Breast epithelium (tissue), 3 donors: Measurements from ENCODE around the gene NUP88.

Experiments
- CTCF ChIP-seq, 3 donors: fragments of 450-650 bp; IDR thresholded peaks; one replicate each; pipeline ENCODE4 v1.5.1; 2016 to 2017; ENCODE audit warnings: antibody characterized with exemption in 3 of 3, mild to moderate bottlenecking in 3 of 3, moderate library complexity in 3 of 3
- POLR2AphosphoS5 ChIP-seq, 3 donors: sonication (generic); formaldehyde crosslinking; IDR thresholded peaks; one replicate each; pipeline ENCODE4 v1.6.1; 2017; ENCODE audit warnings: antibody characterized with exemption in 3 of 3

GRCh38 chr17:5352681-5353289 lies 66.7 kb downstream of the NUP88 start:
- TF ChIP-seq CTCF (IDR thresholded peaks at IDR 0.05) (no peak), POLR2AphosphoS5 (IDR thresholded peaks at IDR 0.05) (no peak)
